GM12864 (cell line): ENCODE results near the gene VPS52.
A peak's percentile ranks its signal among the peaks of the same experiment; 100 is the strongest.
"Not testable (repeated sequence)": the region's sequence is repeated elsewhere in the genome, so short reads cannot be mapped to it uniquely, and the experiment has no call there.

ENCODE experiments used
- DNase-seq: peaks from one replicate; pipeline ENCODE4 v3.0.0-alpha.2; 2011; ENCODE audit warnings: low read depth
- H3K4me3 ChIP-seq: 2 replicates; pipeline ENCODE4 v1.5.1; 2011; ENCODE audit warnings: mild to moderate bottlenecking, low read depth, low read length, control low read depth
- CTCF ChIP-seq: IDR thresholded peaks from 2 replicates; pipeline ENCODE4 v1.5.1; 2011; ENCODE audit warnings: low read depth, mild to moderate bottlenecking, moderate library complexity, low read length, control low read depth, inconsistent platforms; ENCODE audit errors: missing control alignments

The VPS52 gene

GRCh38 chr6:33277663-33278391 lies 6.2 kb upstream of the VPS52 start:
- no peak for TF ChIP-seq CTCF
- peak overlapping the region; percentile 84 for H3K4me3 ChIP-seq
- no peak for DNase-seq

GRCh38 chr6:33276864-33277662 lies 5.4 kb upstream of the VPS52 start, which contains the start of gene B3GALT4:
Gene B3GALT4, plus strand, starts transcription at chr6:33277123. Its CDS starts 297 bp downstream, at chr6:33277420.
- TF ChIP-seq CTCF = peak; percentile 60
- DNase-seq = peak; percentile 52
- peak within 1 kb of the TSS; percentile 84 for H3K4me3 ChIP-seq

GRCh38 chr6:33276581-33276863 lies 4.8 kb upstream of the VPS52 start:
- peak overlapping the region; percentile 84 for H3K4me3 ChIP-seq
- no peak for DNase-seq
- no peak for TF ChIP-seq CTCF

- not testable (repeated sequence) for DNase-seq
- peak overlapping the region; percentile 84 for H3K4me3 ChIP-seq
These were observed 4.3 kb upstream of the VPS52 start for GRCh38 chr6:33275795-33276580.

GRCh38 chr6:33273924-33274902 lies 2.5 kb upstream of the VPS52 start:
- TF ChIP-seq CTCF = no peak
- DNase-seq = no peak
- H3K4me3 ChIP-seq = peak overlapping the region; percentile 84

GRCh38 chr6:33273129-33273923 lies 1.6 kb upstream of the VPS52 start:
- no peak for TF ChIP-seq CTCF
- peak overlapping the region; percentile 84 for H3K4me3 ChIP-seq
- no peak for DNase-seq
